Mesothelial cell of epicardium (in vitro differentiated cells): ENCODE results near the gene MPP4. TPM values are rescaled to one million over a fixed set of nuclear protein-coding genes. Genes with fewer than 3 reads are reported as not detected.

Source experiments
- DNase-seq, 2 experiments: peaks; one replicate each; pipeline ENCODE4 v3.0.0; 2021; ENCODE audit warnings: low spot score in 2 of 2; ENCODE audit not compliant: unreplicated experiment in 2 of 2
- H3K27ac Mint-ChIP-seq: 2 replicates; pipeline ENCODE4 v1.8.0; 2021; ENCODE audit warnings: mixed read lengths
- H3K27me3 Mint-ChIP-seq: 2 replicates; pipeline ENCODE4 v1.8.0; 2021; ENCODE audit warnings: low read depth, mixed read lengths
- H3K36me3 Mint-ChIP-seq: 2 replicates; pipeline ENCODE4 v1.8.0; 2021; ENCODE audit warnings: mixed read lengths
- H3K4me1 Mint-ChIP-seq: 2 replicates; pipeline ENCODE4 v1.8.0; 2021; ENCODE audit warnings: mixed read lengths
- H3K4me3 Mint-ChIP-seq: 2 replicates; pipeline ENCODE4 v1.8.0; 2021; ENCODE audit warnings: mild to moderate bottlenecking, moderate library complexity, mixed read lengths
- H3K9me3 Mint-ChIP-seq: 2 replicates; pipeline ENCODE4 v1.8.0; 2021; ENCODE audit warnings: mixed read lengths
- total RNA-seq: library from RNA; stranded (reverse); gene quantifications from 3 replicates; pipeline ENCODE4 v1.2.1, GENCODE V29; 2021
- TF ChIP-seq, protein P1 (sequence below): fragments of 200-600 bp; sonication (generic); IDR thresholded peaks from one replicate; pipeline ENCODE4 v1.5.0; 2021; ENCODE audit warnings: antibody characterized with exemption; ENCODE audit not compliant: unreplicated experiment

Gene MPP4
- total RNA-seq, 1 donor from 2014 or later: 0.27 TPM

DNA sequence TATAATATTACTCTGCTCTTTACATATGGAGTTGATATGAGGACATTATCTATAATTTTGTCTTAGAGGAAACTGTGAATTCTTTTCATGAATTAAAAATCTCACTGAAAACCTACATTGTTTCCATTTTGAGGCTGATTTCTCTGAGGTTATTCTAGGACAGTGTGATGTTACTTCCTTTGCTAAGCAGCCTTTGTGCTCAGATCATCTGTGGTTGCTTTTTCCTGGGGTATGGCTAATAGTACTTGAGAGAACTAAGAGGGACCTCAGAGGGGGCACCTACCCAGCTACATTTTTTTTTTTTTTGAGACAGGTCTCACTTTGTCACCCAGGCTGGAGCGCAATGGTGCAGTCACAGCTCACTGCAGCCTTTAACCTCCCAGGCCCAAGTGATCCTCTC is 8.7 kb upstream of the MPP4 start:
- TF ChIP-seq, protein P1, sequence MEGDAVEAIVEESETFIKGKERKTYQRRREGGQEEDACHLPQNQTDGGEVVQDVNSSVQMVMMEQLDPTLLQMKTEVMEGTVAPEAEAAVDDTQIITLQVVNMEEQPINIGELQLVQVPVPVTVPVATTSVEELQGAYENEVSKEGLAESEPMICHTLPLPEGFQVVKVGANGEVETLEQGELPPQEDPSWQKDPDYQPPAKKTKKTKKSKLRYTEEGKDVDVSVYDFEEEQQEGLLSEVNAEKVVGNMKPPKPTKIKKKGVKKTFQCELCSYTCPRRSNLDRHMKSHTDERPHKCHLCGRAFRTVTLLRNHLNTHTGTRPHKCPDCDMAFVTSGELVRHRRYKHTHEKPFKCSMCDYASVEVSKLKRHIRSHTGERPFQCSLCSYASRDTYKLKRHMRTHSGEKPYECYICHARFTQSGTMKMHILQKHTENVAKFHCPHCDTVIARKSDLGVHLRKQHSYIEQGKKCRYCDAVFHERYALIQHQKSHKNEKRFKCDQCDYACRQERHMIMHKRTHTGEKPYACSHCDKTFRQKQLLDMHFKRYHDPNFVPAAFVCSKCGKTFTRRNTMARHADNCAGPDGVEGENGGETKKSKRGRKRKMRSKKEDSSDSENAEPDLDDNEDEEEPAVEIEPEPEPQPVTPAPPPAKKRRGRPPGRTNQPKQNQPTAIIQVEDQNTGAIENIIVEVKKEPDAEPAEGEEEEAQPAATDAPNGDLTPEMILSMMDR: no peak
- no peak overlapping the region for H3K4me3 Mint-ChIP-seq
- H3K4me1 Mint-ChIP-seq: no peaks in the 10 kb centered on the region
- H3K9me3 Mint-ChIP-seq: no peaks in the 10 kb centered on the region
- H3K27me3 Mint-ChIP-seq: no peaks in the 10 kb centered on the region
- H3K36me3 Mint-ChIP-seq: peaks cover 44% of the 10 kb centered on the region
- H3K27ac Mint-ChIP-seq: no peak overlapping the region
- DNase-seq: no peak

DNA sequence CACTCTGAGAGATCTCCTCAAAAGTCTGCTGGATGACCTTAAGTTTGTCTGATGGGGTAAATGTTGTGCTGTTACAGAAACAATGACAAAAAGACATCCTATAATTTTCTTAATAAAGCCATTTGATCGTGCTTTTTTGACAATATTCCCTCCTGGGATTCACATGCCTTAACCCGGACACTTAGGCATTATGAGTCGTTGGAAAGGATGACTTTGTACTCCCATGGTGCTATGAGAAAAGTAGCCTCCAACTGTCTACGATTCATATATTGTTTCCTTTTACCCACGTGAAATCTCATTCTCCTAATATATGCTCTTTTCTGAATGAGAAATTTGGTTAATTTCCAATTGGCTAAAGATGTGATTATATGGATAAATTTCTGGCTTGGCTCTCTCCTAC is 6.1 kb upstream of the MPP4 start:
- peaks cover 42% of the 10 kb centered on the region for H3K36me3 Mint-ChIP-seq
- H3K9me3 Mint-ChIP-seq: no peaks in the 10 kb centered on the region
- no peak overlapping the region for H3K4me3 Mint-ChIP-seq
- no peaks in the 10 kb centered on the region for H3K27me3 Mint-ChIP-seq
- TF ChIP-seq, protein P1: no peak
- H3K4me1 Mint-ChIP-seq: peaks cover 4% of the 10 kb centered on the region
- no peak for DNase-seq
- no peak overlapping the region for H3K27ac Mint-ChIP-seq

DNA sequence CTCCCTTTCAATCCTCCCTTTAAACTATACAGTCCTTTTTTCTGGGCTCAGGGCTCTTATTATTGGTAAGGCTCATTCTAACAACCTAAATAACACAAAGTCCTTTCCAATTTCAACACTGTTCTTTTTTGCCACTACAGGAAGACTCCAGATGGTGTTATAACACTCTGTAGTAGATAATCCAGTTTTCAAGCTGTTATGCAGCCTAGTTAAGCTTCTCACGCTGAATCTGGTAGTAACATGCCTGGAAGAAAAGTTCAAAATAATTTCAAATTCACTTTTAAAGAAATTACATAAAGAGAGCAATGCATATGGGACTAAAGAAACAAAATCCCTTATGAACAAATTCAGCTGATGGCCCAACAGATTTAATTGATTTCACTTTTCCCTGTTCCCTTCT is 3.2 kb upstream of the MPP4 start:
- no peaks in the 10 kb centered on the region for H3K9me3 Mint-ChIP-seq
- H3K4me1 Mint-ChIP-seq: peaks cover 27% of the 10 kb centered on the region
- no peaks in the 10 kb centered on the region for H3K27me3 Mint-ChIP-seq
- no peak overlapping the region for H3K4me3 Mint-ChIP-seq
- H3K36me3 Mint-ChIP-seq: peaks cover 35% of the 10 kb centered on the region
- no peak for DNase-seq
- TF ChIP-seq, protein P1: no peak
- no peak overlapping the region for H3K27ac Mint-ChIP-seq

DNA sequence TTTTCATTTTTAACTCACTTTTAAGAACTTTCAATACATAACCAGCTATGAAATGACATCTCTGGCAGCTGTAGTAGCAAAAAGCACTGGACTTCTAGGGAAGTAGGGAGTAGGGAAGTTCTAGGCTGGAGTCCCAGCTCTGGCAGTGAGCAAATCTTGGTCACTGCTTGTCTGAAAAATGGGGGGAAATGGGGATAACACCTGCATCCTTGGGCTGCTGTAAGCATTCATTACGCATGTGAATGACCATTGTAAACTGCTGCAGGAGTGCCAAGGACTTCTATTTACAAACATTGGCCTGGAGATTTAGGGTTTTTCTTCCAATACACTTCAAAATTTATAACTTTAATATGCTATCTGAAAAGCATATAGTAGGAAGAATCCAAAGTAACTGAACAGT is 972 bp upstream of the MPP4 start:
- Mint-ChIP-seq H3K9me3 (no peaks in the 10 kb centered on the region), H3K27me3 (no peaks in the 10 kb centered on the region), H3K36me3 (peaks cover 24% of the 10 kb centered on the region), H3K27ac (peak overlapping the region; percentile 67), H3K4me3 (no peak overlapping the region), H3K4me1 (peaks cover 27% of the 10 kb centered on the region)
- DNase-seq: no peak
- TF ChIP-seq, protein P1: no peak

DNA sequence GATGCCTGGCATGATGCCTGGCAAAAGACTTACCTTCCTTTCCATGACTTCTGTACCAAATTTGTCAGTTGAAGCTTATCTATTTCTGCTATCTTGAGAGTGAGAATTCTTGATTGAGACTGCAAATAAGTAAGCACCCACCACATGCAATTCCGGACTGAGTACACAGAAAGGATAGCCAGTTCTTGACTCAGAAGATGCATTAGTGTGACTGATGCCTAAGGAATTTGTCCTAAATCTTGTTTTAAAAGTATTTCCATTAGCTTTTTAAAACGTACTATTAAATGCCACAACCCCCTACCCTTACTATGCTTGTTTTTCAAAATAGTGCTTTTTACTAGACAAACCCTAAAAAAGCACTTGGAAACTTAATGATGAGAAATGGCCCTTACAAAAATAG is 545 bp downstream of the MPP4 start:
- Mint-ChIP-seq H3K9me3 (no peaks in the 10 kb centered on the region), H3K27me3 (no peaks in the 10 kb centered on the region), H3K4me3 (no peak overlapping the region), H3K4me1 (peaks cover 27% of the 10 kb centered on the region), H3K36me3 (peaks cover 16% of the 10 kb centered on the region), H3K27ac (peak overlapping the region; percentile 67)
- DNase-seq: no peak
- TF ChIP-seq, protein P1: no peak

DNA sequence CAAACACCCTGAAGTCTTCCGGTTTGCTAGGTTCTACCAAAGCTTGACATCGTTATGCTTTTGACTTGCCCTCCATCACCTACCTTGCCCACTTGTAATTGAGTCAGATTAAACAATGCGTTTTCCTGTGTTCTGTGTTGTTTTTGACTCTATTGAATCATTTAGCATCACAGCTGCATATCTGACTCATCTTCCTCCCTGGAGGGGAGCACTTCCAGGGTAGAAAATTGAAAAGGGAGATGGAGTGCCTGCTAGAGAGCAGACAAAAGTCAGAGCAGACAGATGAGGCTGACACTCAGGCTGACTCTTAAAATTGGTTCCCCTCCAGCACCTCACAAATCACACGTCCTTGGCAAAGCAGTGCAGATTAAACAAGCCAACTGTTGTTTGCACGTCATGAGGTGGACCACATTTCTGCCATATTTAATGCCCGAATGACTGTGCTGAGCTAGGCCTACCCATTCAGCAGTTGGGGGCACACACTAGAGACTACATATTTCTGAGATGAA is 2.2 kb downstream of the MPP4 start:
- no peak overlapping the region for H3K27ac Mint-ChIP-seq
- DNase-seq: no peak
- TF ChIP-seq, protein P1: no peak
- H3K9me3 Mint-ChIP-seq: no peaks in the 10 kb centered on the region
- H3K27me3 Mint-ChIP-seq: no peaks in the 10 kb centered on the region
- no peak overlapping the region for H3K4me3 Mint-ChIP-seq
- H3K36me3 Mint-ChIP-seq: peaks cover 7% of the 10 kb centered on the region
- H3K4me1 Mint-ChIP-seq: peaks cover 27% of the 10 kb centered on the region
